Inflammatory macrophage treated with lipopolysaccharide for 4 hours (primary cell): Measurements from ENCODE around the gene CLP1.
A peak's percentile ranks its signal among the peaks of the same experiment; 100 is the strongest.
"Not testable (repeated sequence)": the region's sequence is repeated elsewhere in the genome, so short reads cannot be mapped to it uniquely, and the experiment has no call there.

Experiments used
- DNase-seq: peaks from one replicate; pipeline ENCODE4 v3.0.0-alpha.2; 2020

The CLP1 gene

DNA sequence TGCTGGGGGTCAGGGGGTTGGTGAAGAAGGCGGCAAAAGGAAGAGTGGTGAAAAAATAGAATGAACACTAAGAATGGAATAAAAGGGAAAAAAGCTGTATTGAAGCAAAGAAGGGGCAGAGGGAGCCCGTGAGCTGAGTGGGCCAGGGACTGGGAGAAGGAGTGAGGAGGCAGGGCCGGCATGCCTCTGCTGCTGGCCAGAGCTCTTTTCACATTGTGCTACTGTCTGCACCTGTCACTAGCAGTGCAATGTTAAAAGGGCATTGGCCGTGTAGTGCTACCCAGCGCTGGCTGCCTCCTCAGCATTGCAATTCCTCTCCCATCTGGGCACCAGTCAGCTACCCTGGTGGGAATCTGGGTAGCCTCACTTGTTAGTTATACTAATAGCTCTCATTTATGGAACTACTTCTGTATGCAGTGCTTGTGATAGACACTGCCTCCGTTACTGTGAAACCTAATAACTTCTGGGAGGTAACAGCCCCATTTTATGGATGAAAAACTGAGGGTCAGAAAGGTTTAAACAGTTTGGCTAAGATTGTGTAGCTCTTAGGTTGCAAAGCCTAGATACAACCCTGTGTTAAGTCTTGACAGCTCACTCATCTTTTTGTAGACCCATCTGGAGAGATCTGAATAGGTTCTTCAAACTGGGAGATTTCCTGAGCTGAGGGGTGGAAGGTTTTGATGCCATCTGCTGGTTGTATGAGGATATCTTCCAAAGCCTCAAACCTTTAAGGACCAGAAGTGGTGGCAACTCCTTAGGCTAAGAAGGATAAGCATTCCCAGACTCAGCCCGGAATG lies 16.4 kb upstream of the CLP1 start:
- peak; percentile 72 for DNase-seq

- no peak for DNase-seq
These were observed 13.8 kb upstream of the CLP1 start for GRCh38 chr11:57643802-57644201.

- DNase-seq, result peak; percentile 74
These were observed 12.5 kb upstream of the CLP1 start for GRCh38 chr11:57644748-57645688.

- DNase-seq, result no peak
These were observed 11.9 kb upstream of the CLP1 start for GRCh38 chr11:57645689-57646085.

DNA sequence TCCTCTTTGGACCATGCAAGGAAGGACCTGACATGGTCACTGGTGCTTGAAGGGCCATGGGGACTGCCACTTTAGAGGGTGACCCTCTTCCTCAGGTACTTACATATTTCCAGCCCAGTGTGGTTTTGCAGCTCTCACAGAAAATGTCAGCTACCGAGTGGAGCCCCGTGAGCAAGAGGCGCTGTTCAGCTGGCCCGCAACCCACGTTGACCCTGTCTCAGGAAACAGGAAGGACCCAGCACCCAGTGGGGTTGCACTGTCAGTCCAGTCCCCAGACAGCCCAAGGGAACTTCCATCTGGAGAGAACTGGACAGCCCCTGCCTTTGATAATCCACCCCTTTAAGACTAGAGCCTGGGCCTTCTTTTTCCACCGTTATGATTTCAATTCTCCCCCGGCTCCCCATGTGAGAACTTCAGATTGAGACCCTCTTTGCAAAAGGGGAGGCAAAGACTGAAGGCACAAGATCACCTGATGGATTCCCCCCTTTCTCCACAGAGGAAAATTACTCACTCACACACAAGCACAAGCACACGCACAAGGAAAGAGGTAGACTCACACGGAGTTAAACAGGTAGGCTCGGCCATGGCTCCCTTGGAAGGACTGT lies 11.3 kb upstream of the CLP1 start:
- peak; percentile 73 for DNase-seq

GRCh38 chr11:57646799-57647303 lies 10.7 kb upstream of the CLP1 start:
- DNase-seq, result no peak

GRCh38 chr11:57647372-57647771 lies 10.2 kb upstream of the CLP1 start:
- no peak for DNase-seq

DNA sequence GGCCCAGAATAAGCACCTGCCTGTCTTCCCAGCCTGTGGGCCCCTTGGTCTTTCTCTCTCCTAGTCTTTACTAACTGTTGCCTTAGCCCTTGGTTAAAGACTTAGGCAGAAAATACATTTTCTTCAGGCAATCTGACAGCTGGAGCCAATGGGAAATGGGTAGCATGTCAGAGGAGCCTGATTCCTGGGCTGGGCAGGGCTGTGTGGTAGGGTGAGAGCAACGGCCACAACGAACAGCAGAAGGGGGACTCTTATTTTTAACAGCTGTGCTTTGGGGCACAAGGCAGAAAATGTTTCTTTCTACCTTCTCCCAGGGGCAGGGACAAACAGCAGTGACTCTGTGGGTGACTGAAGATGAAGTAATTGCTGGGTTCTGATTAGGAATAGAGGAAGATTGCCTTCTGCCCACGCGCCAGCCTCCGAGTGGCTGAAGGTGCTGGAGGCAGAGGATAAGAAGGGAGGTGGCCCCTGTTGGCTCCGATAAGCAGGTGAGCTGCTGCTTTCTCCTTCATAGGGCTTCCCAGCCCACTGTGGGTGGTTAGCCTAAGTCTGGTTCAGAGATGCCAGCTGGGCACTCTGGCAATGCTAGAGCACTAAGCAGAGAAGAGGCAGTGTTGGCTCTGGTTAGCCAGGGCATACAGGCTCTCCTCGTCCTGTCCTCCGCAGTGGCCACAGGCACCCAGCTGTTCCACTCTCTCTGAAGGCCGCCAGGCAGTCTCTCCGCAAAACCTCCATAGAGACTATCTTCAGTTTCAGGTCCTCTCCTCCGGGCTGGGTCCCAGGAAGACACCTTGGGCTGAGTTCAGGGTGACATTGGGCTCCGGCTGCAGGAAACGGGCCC lies 9.4 kb upstream of the CLP1 start:
- peak; percentile 80 for DNase-seq

- DNase-seq, result peak; percentile 40
These were observed 8.5 kb upstream of the CLP1 start for GRCh38 chr11:57648801-57649735.

GRCh38 chr11:57649826-57650738 lies 7.5 kb upstream of the CLP1 start, which contains the start of gene YPEL4:
TSS of gene YPEL4 (minus strand) at chr11:57649912. CDS start at chr11:57647107, 2,805 bp downstream.
- peak; percentile 63 for DNase-seq

- DNase-seq, result no peak
These were observed 6.8 kb upstream of the CLP1 start for GRCh38 chr11:57650739-57651090.

- DNase-seq, result no peak
These were observed 6.2 kb upstream of the CLP1 start for GRCh38 chr11:57651408-57651807.

- not testable (repeated sequence) for DNase-seq
These were observed 5.3 kb upstream of the CLP1 start for GRCh38 chr11:57652230-57652629.

DNA sequence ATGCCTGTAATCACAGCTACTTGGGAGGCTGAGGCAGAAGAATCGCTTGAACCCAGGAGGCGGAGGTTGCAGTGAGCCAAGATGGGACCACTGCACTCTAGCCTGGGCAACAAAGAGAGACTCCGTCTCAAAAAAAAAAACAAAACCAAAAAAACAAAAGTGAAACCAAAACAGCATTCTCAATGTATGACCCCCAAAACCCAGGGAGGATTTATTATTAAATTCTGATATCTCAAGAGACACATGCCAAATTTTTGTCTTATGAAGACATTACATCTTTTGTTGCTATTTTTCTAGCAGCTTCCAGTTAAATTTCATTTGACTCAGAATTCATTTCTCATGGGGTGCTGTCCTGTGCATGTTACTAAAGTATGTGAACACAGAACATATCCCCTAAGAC lies 4.9 kb upstream of the CLP1 start:
- DNase-seq, result peak; percentile 30

- DNase-seq, result no peak
These were observed 4.4 kb upstream of the CLP1 start for GRCh38 chr11:57653163-57653562.

- no peak for DNase-seq
These were observed 723 bp upstream of the CLP1 start for GRCh38 chr11:57656885-57657193.

DNA sequence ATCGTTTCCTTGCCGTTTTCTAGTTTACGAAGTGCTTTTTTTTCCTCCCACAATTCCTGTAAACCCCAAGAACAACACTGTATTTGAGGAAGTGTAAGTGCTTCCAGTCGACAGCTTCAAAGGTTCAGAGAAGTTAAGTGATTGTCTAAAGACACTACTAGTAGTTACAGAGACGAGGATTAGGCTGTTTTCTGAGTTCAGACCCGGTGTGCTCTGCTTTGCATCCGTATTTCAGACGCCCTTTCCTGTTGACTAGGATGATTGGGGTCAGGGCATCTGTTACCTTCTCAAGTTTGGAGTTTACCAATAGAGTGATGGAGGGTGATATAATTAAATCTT lies 430 bp downstream of the CLP1 start:
- peak; percentile 31 for DNase-seq

- no peak for DNase-seq
These were observed 2.1 kb downstream of the CLP1 start for GRCh38 chr11:57659669-57660068.

GRCh38 chr11:57662893-57663292 lies 5.3 kb downstream of the CLP1 start:
- no peak for DNase-seq

GRCh38 chr11:57663975-57664374 lies 6.4 kb downstream of the CLP1 start:
- DNase-seq, result no peak
